ENCODE measurements around the gene PRDM16.
A peak's percentile ranks its signal among the peaks of the same experiment; 100 is the strongest.

PRDM16 gene

DNA sequence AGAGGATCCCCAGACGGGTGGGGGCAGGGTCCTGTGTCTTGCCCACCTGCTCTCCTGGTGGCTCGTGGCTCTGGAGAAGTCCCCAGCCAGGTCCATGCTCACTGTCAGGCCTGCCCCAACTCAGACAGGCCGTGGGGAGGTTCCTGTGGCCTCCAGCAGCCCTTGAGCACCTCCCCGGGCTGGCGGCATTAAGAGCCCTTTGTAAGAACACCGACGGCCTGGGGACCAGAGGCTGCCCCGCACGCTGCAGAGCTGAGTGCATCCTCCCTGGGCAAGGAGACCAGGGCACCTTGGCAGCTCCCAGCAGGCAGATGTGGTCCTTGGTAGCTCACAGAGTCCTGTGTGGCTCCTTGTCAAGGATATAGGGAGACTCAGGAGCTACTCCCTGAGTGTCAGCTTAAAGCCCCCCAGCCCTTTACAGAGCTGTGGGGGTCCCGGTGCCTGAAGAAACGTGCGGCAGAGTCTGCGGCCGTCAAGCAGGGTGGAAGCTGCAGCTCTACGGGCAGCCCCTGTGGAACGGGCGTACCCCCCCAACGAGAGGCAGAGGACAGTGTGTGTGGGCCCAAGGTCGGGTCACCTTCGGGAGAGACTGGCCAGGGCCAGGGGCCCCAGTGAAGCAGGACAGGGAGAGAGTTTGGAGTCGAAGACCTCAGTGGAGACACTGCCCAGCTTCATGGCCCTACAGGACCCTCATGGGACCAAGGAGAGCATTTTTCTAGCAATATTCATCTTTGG, 118.6 kb downstream of the PRDM16 start:
- H3K4me3 ChIP-seq (ENCODE audit: low read depth, low read length): no peak overlapping the region
- TF ChIP-seq CTCF (IDR thresholded peaks at IDR 0.05; ENCODE audit: low read depth, low read length): no peak
- no peak for TF ChIP-seq POLR2A (IDR thresholded peaks at IDR 0.05; ENCODE audit: extremely low read depth, insufficient read length)
- no peak for TF ChIP-seq MYC (IDR thresholded peaks at IDR 0.05; ENCODE audit: low read depth, low read length)
- TF ChIP-seq, protein P1, sequence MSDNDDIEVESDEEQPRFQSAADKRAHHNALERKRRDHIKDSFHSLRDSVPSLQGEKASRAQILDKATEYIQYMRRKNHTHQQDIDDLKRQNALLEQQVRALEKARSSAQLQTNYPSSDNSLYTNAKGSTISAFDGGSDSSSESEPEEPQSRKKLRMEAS (IDR thresholded peaks at IDR 0.05; ENCODE audit: low read depth, low read length): no peak
- DNase-seq (ENCODE audit: low read depth): no peak

- DNase-seq (ENCODE audit: low read depth): no peak
- TF ChIP-seq MYC (IDR thresholded peaks at IDR 0.05; ENCODE audit: low read depth, low read length): no peak
- TF ChIP-seq, protein P1 (IDR thresholded peaks at IDR 0.05; ENCODE audit: low read depth, low read length): no peak
- no peak for TF ChIP-seq CTCF (IDR thresholded peaks at IDR 0.05; ENCODE audit: low read depth, low read length)
- no peak for TF ChIP-seq POLR2A (IDR thresholded peaks at IDR 0.05; ENCODE audit: extremely low read depth, insufficient read length)
- H3K4me3 ChIP-seq (ENCODE audit: low read depth, low read length): no peak overlapping the region
These were observed 119.4 kb downstream of the PRDM16 start for GRCh38 chr1:3188150-3188971.

DNA sequence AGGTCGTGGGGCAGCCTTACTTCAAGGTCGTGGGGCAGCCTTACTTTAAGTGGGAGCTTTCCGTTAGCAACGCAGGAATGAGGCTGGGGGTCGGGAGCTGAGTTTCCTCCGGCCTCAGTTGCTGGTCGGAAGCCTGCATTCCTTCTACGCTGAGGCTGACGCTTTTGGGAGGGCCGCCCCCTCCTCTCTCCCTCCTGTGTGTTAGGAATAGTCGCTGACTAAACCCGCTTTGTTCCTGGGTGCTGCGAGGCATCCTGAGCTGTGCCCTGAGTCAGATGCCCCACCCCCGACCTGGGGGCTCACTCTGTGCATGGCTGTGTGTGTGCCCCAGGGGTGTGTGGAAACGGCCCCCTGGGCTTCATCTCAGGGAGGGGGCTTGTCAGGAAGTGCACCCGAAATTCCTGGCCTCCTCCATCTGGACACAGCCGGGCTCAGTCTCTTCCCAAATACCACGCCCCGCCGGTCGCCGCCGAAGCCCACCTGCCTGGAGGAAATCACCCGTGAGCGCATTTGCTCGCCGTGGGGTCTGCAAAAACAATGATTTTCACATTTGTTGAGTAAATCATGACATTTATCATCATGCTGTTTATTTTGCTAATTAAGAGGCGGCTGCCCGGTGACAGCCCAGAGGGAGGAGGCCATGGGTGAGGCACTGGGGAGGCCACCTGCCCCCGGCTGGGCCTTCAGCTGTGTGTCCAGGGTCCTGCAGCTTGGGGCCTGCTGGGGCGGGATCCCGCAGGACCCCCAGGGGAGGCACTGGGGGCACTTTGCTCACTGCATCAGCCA, 121.4 kb downstream of the PRDM16 start:
- TF ChIP-seq MYC (IDR thresholded peaks at IDR 0.05; ENCODE audit: low read depth, low read length) (no peak), CTCF (IDR thresholded peaks at IDR 0.05; ENCODE audit: low read depth, low read length) (no peak), POLR2A (IDR thresholded peaks at IDR 0.05; ENCODE audit: extremely low read depth, insufficient read length) (no peak)
- TF ChIP-seq, protein P1 (IDR thresholded peaks at IDR 0.05; ENCODE audit: low read depth, low read length): no peak
- no peak for DNase-seq (ENCODE audit: low read depth)
- H3K4me3 ChIP-seq (ENCODE audit: low read depth, low read length): no peak overlapping the region

DNA sequence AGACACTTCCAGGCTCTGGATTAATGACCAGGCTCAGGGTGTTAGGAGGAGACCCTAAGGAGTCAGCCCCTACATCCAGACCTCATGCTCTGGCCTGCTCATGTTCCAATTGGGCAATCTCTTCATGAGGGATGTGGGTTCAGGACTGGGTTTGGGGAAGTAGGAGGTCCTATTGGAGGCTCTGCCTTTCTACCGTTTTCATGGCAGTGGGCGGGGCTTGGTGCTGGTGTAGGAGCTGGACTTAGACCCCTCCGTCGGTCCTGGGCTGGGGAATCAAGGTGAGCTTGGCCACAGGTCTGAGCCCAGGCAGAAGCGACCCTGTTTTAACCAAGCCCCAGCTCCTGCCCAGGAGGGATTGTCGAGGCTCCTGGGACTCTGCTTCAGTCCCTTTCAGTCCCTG, 123.4 kb downstream of the PRDM16 start:
- peak; percentile 57 for DNase-seq (ENCODE audit: low read depth)
- TF ChIP-seq CTCF (IDR thresholded peaks at IDR 0.05; ENCODE audit: low read depth, low read length): no peak
- TF ChIP-seq, protein P1 (IDR thresholded peaks at IDR 0.05; ENCODE audit: low read depth, low read length): no peak
- no peak for TF ChIP-seq MYC (IDR thresholded peaks at IDR 0.05; ENCODE audit: low read depth, low read length)
- no peak for TF ChIP-seq POLR2A (IDR thresholded peaks at IDR 0.05; ENCODE audit: extremely low read depth, insufficient read length)

GRCh38 chr1:3192825-3193224, 123.8 kb downstream of the PRDM16 start:
- TF ChIP-seq POLR2A (IDR thresholded peaks at IDR 0.05; ENCODE audit: extremely low read depth, insufficient read length) (no peak), CTCF (IDR thresholded peaks at IDR 0.05; ENCODE audit: low read depth, low read length) (no peak), MYC (IDR thresholded peaks at IDR 0.05; ENCODE audit: low read depth, low read length) (no peak)
- TF ChIP-seq, protein P1 (IDR thresholded peaks at IDR 0.05; ENCODE audit: low read depth, low read length): no peak
- DNase-seq (ENCODE audit: low read depth): peak; percentile 26
- no peak overlapping the region for H3K4me3 ChIP-seq (ENCODE audit: low read depth, low read length)

More for the DNA sequence above, 123.4 kb downstream of the PRDM16 start:
- H3K4me3 ChIP-seq (ENCODE audit: low read depth, low read length): no peak overlapping the region
